HG02588 (cell line): ENCODE measurements around the gene BCL2.

ENCODE experiments used
- ATAC-seq: cut with Tn5 transposase; IDR thresholded peaks from one replicate; pipeline ENCODE4 v1.9.1; 2021; ENCODE audit warnings: mild to moderate bottlenecking, moderate library complexity; ENCODE audit not compliant: unreplicated experiment

BCL2 gene

DNA sequence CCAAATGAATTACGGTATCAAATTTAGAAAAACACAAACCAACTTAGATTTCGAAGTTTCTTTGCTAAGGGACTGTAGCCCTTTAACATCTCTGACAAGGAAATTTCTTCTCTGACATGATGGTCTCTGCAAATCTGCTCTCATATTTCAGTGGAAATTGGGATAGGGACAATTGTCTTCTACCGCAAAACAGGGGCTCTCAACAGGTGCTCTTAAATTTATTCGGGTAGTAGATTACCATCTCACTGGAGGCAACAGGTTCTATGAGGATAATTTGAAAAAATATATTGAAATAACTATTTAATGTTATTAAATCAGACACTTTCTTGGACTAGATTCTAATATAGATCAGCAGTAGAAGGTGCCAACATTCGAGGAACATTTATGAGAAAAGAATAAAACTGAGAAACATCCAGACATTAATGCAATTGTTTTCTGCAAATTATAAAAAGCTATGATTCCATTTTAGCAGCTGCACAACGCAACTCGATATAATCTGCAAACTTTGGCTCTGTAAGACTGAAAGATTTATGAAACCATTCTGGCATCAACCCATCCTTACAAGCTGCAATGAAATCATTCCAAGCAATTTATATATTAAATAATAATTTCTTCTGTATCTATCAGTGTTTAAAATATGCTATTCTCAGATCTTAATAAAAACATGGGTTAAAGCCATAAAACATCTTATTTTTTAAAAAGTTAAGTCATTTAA lies 10.0 kb upstream of the BCL2 start:
- ATAC-seq, result no peak

DNA sequence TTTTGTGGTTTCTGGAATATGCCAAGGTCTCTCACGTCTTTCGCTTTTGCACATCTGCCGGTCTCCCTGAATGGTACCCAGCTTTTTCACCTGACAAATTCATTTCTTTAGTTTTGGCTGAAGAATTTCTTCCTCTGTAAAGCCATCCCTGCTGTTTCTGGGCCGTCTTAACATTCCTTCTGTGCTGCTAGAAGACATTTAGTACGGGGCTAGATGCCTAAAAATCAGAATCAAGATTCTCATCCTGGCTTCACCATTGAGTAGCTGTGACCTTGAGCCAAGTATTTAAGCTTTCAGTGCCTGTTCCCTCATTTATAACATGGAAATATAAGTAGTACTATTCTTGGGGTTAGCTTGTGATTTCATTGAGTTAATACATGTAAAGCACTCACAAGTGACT lies 6.4 kb upstream of the BCL2 start:
- no peak for ATAC-seq

DNA sequence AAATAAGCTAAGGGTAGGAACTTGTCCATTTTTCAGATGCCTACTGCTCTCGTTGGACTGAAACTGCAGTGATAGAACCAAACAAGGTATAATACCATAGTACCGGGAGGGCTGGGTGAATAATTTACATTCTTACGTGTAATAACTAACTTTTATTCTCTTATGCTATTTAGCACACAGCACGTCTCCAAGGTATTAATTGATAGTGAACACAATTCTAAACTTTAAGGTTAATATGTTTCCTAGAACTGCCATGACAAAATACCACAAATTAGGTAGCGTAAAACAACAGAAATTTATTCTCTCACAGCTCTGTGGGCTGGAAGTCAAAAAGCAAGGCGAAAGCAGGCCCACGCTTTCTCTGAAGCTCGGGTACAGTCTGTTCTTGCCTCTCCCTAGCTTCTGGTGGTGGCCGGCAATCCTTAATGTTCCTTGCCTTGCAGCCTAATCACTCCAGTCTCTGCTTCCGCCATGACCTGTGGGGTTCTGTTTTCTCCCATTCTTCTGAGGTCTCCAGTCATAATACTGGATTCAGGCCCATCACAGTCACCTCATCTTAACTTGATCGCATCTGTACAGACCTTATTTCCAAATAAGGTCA lies 5.6 kb upstream of the BCL2 start:
- ATAC-seq, result no peak

DNA sequence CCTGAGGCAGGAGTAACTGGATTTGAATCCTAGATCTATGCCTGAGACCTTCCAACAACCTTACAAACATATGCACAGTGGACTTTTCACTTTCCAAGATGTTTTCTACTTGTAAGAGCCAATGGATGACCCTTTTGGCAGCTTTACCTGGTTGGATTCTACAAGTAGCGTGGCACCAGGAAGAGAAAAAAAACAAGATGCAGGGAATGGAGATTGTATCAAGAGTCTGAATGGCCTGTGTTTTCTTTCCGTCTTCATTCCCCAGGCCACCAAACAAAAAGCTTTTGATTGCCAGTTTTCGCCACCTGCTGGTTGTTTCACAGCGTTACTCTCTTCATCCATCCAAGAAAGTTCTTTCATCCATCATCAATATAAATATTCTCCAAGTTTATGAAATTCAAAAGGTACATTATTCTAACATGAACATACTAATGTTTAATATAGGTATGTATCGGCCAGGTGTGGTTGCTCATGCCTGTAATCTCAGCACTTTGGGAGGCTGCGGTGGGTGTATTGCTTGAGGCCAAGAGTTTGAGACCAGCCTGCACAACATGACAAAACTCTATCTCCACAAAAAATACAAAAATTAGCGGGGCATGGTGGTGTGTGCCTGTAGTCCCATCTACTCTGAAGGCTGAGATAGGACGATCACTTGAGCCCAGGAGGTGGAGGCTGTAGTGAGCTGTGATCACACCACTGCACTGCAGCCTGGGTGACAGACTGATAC lies 3.5 kb upstream of the BCL2 start:
- no peak for ATAC-seq

DNA sequence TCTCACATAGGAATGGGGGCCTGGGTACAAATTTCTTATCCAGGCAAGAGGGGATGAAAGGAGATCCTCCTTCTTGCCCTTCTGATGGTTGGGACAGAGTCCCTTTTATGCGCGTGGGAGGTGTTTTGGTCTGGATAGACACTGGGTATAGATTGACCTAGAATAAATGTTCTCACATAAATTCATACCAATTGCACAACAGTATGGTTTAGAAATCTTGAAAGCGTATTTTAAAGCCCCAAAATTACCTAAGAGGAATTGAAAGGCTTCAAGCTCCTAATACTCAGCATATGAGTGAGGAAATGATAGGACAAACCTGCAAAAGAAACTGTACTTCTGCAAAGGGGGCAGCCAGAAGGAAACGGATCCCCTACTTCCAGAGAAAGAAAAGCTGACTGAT lies 2.6 kb upstream of the BCL2 start:
- no peak for ATAC-seq

DNA sequence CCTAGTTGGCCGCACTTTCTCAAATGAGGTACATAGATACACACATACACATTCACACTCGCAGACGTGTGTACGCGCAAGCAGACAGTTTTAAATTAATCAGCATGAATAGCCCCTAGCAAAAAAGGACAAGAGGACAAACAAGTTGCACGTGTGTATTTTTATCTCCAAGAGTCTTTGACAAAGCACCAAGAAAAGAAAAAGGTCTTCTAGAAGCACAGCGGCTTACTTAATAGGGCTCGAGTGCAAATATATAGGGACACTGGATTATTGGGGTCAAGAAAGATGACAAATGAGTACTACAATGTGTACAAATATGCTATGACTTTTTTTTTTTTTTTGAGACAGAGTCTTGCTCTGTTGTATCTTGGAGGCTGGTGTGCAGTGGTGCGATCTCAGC lies 1.7 kb upstream of the BCL2 start:
- no peak for ATAC-seq

DNA sequence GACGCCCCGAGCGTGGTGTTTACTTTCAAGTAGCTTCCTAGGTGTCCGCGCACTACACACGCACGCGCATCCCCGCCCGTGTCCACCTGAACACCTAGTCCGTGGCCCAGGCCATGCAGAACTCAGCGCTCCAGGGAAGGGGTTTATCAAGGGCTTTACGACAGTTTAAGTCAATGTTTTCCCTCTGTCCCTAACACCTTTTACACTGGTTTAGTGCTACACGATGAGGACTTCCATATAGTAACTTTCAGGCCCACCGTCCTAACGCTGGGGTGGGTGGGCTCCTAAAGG lies 1.4 kb upstream of the BCL2 start:
- ATAC-seq, result no peak

GRCh38 chr18:63320123-63320974 lies 780 bp upstream of the BCL2 start:
- ATAC-seq, result peak; percentile 53

- ATAC-seq, result no peak
Measured at GRCh38 chr18:63318889-63319382, 633 bp downstream of the BCL2 start.

GRCh38 chr18:63317982-63318888 lies 1.3 kb downstream of the BCL2 start:
- ATAC-seq, result peak; percentile 48

- no peak for ATAC-seq
Measured at GRCh38 chr18:63317556-63317946, 2.0 kb downstream of the BCL2 start.

DNA sequence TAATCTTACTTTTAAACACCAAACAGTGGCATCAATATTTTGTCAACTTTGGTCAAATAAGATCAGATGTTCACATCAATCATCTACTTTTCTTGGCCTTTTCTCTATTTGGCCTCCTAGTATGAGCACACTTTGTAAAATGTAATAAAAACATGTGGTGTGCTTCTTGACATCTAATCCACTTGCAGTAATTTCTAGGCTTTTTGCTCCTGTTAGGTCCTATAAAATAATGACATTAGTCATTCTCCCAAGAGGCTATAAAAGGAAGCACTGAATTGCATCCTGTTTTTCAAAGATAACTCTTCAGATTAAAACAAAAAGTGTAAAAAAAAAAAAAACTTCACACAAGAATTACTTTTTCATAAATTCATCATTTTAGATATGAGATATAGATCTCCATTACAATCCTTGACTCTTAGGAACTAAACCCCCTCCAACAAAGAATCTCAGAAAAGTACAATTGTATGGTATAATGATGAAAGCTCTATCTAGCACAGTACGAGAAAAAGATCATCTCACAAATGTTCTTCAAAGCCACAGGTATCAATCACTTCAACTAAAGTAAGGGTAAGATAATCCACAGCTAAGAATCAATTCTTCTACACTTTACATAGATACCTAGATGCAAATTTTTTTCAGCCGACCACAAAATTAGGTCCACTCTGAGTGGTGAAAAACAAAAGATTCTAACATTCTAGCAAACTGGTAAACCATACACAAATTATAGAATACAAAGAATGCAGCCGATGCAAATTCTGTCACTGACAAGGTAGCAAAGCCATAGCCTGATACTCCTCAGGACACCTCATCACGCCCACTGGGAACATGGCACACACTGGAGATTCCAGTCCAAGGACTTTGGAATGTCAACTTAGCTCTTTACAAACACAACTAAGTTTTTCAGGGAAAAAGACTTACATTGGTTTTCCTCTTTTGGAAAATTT lies 2.7 kb downstream of the BCL2 start:
- no peak for ATAC-seq

GRCh38 chr18:63315876-63316275 lies 3.7 kb downstream of the BCL2 start:
- ATAC-seq, result no peak

GRCh38 chr18:63315131-63315662 lies 4.4 kb downstream of the BCL2 start:
- no peak for ATAC-seq

- no peak for ATAC-seq
Measured at GRCh38 chr18:63314062-63314790, 5.3 kb downstream of the BCL2 start.

DNA sequence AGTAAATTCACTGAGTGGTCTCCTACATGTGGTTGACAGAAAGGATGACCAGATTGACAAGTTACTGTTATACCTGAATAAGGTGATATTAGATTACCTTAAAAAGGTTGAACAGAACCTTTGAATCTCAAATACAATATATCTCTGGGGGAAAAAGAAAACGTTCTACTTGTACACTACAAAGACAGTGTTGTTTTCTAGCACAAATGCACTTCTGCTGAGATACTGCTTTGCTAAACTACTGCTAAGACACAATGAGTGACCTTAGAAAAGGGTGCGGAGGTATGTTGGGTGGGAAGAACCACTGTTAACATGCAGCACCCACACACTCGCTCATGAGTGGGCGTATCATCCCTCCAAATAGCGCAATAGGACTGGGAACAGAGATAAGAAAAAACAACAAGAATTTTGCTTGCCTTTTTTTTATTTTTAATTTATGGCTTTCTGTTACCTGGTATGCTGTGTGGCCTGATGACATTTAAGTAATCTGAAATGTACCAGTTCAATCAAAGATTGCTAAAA lies 6.1 kb downstream of the BCL2 start:
- no peak for ATAC-seq

DNA sequence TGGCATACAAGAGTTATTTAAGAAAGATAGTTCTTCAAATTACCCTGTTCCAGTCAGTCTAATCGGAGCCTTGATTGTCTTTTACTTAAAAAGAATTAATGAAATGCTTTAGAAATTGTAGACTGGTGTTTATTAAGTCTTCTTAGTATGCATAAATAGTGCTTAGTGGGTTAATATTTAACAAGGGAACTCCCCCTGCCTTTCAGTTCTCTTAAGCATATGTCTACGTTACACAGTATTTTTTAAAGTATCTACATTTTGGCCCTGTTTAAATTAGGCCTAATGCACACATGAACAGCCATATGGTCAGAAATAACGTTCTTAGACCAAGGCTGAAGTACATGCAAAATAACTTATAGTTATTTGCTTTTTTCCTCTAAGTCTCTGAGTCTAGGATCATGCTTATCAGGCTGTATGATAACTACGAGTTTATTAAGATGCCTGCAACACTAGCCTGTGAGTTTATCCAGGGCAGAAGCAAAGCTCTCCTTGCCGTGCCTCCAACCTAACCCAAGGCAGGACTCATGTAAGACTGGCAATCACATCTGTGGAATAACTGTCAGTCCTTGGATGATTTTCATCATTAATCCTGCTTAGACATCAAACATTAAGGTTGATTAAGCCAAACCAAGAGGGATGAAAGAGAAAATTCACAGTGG lies 6.7 kb downstream of the BCL2 start:
- peak; percentile 26 for ATAC-seq

GRCh38 chr18:63312019-63312409 lies 7.6 kb downstream of the BCL2 start:
- no peak for ATAC-seq
